H9 (cell line): Measurements from ENCODE around the gene CEP83. TPM values are rescaled to one million over a fixed set of nuclear protein-coding genes. Genes with fewer than 3 reads are reported as not detected.

Experiments
- DNase-seq: peaks from one replicate; pipeline ENCODE4 v3.0.0-alpha.2; 2017
- H2AFZ ChIP-seq: one replicate; pipeline ENCODE4 v1.6.1; 2013; ENCODE audit warnings: mild to moderate bottlenecking, low read length, control low read depth, moderate library complexity
- H2AK5ac ChIP-seq: 2 replicates; pipeline ENCODE4 v1.6.1; 2013; ENCODE audit warnings: low read length, control low read depth, mixed read lengths; ENCODE audit not compliant: insufficient read length
- H2BK120ac ChIP-seq: one replicate; pipeline ENCODE4 v1.6.1; 2013; ENCODE audit warnings: low read depth, mild to moderate bottlenecking, low read length, control low read depth, inconsistent platforms; ENCODE audit not compliant: poor library complexity, severe bottlenecking
- H2BK12ac ChIP-seq: 2 replicates; pipeline ENCODE4 v1.6.1; 2013; ENCODE audit warnings: low read length, control low read depth, mixed read lengths, low read depth; ENCODE audit not compliant: insufficient read length
- H2BK15ac ChIP-seq: 2 replicates; pipeline ENCODE4 v1.6.1; 2013; ENCODE audit warnings: low read depth, low read length, control low read depth
- H2BK20ac ChIP-seq: one replicate; pipeline ENCODE4 v1.6.1; 2013; ENCODE audit warnings: low read depth, mild to moderate bottlenecking, low read length, control low read depth, inconsistent platforms; ENCODE audit not compliant: poor library complexity, severe bottlenecking
- H2BK5ac ChIP-seq: 2 replicates; pipeline ENCODE4 v1.6.1; 2013; ENCODE audit warnings: low read length, control low read depth, mixed read lengths; ENCODE audit not compliant: insufficient read length
- H3K14ac ChIP-seq: 2 replicates; pipeline ENCODE4 v1.6.1; 2013; ENCODE audit warnings: low read length, control low read depth; ENCODE audit not compliant: insufficient read depth
- H3K18ac ChIP-seq: 2 replicates; pipeline ENCODE4 v1.6.1; 2013; ENCODE audit warnings: low read depth, mild to moderate bottlenecking, mixed read lengths, low read length, control low read depth; ENCODE audit not compliant: insufficient read length
- H3K23ac ChIP-seq: 2 replicates; pipeline ENCODE4 v1.6.1; 2013; ENCODE audit warnings: low read length, control low read depth, mixed read lengths, low read depth; ENCODE audit not compliant: insufficient read length
- H3K23me2 ChIP-seq: 2 replicates; pipeline ENCODE4 v1.6.1; 2013; ENCODE audit warnings: low read depth, mild to moderate bottlenecking, mixed read lengths, low read length, control low read depth; ENCODE audit not compliant: insufficient read length, poor library complexity, severe bottlenecking
- H3K27ac ChIP-seq: 2 replicates; pipeline ENCODE4 v1.5.1; 2013; ENCODE audit warnings: low read length, control low read depth, mixed read lengths, low read depth; ENCODE audit not compliant: insufficient read length
- H3K27me3 ChIP-seq: 2 replicates; pipeline ENCODE4 v1.6.1; 2013; ENCODE audit warnings: low read length, control low read depth, inconsistent platforms; ENCODE audit not compliant: insufficient read depth
- H3K4ac ChIP-seq: 2 replicates; pipeline ENCODE4 v1.6.1; 2013; ENCODE audit warnings: low read depth, mild to moderate bottlenecking, control low read depth, inconsistent platforms, low read length, moderate library complexity
- H3K4me1 ChIP-seq: 2 replicates; pipeline ENCODE4 v1.6.1; 2013; ENCODE audit warnings: low read length, control low read depth, inconsistent platforms; ENCODE audit not compliant: insufficient read depth
- H3K4me2 ChIP-seq: 2 replicates; pipeline ENCODE4 v1.6.1; 2013; ENCODE audit warnings: low read length, control low read depth, mixed read lengths; ENCODE audit not compliant: insufficient read length, insufficient read depth
- H3K56ac ChIP-seq: 2 replicates; pipeline ENCODE4 v1.6.1; 2013; ENCODE audit warnings: low read depth, mild to moderate bottlenecking, mixed read lengths, low read length, control low read depth; ENCODE audit not compliant: insufficient read length
- H3K79me1 ChIP-seq: 2 replicates; pipeline ENCODE4 v1.6.1; 2013; ENCODE audit warnings: low read depth, mild to moderate bottlenecking, moderate library complexity, low read length, control low read depth, inconsistent platforms; ENCODE audit not compliant: insufficient read depth, poor library complexity, severe bottlenecking
- H3K79me2 ChIP-seq: 2 replicates; pipeline ENCODE4 v1.6.1; 2013; ENCODE audit warnings: low read length, control low read depth, inconsistent platforms; ENCODE audit not compliant: insufficient read depth
- H3K9ac ChIP-seq: 2 replicates; pipeline ENCODE4 v1.6.1; 2013; ENCODE audit warnings: low read length, control low read depth, mixed read lengths; ENCODE audit not compliant: insufficient read length; ENCODE audit errors: extremely low read depth
- H3K9me3 ChIP-seq: one replicate; pipeline ENCODE4 v1.6.1; 2013; ENCODE audit warnings: low read depth, low read length, inconsistent platforms; ENCODE audit not compliant: control insufficient read depth
- H3T11ph ChIP-seq: one replicate; pipeline ENCODE4 v1.6.1; 2013; ENCODE audit warnings: mild to moderate bottlenecking, low read length, control low read depth, inconsistent platforms
- H4K20me1 ChIP-seq: one replicate; pipeline ENCODE4 v1.6.1; 2013; ENCODE audit not compliant: control insufficient read depth, insufficient read length, insufficient read depth
- H4K5ac ChIP-seq: 2 replicates; pipeline ENCODE4 v1.6.1; 2013; ENCODE audit warnings: low read depth, mild to moderate bottlenecking, mixed read lengths, low read length, control low read depth; ENCODE audit not compliant: insufficient read length
- H4K8ac ChIP-seq: replicated peaks from 2 replicates; pipeline ENCODE4 v1.6.1; 2013; ENCODE audit warnings: low read length, control low read depth, mixed read lengths, low read depth; ENCODE audit not compliant: insufficient read length
- H4K91ac ChIP-seq: 2 replicates; pipeline ENCODE4 v1.6.1; 2013; ENCODE audit warnings: low read depth, mild to moderate bottlenecking, moderate library complexity, mixed read lengths, low read length, control low read depth; ENCODE audit not compliant: insufficient read length
- H3K27ac Mint-ChIP-seq, 3 experiments: 2 replicates in 2 of 3; 3 replicates in 1 of 3; pipeline ENCODE4 v1.8.0; 2020 to 2021; ENCODE audit warnings: mixed read lengths in 3 of 3, mild to moderate bottlenecking in 1 of 3, moderate library complexity in 1 of 3
- H3K27me3 Mint-ChIP-seq: 2 replicates; pipeline ENCODE4 v1.8.0; 2021; ENCODE audit warnings: low read depth, mild to moderate bottlenecking, moderate library complexity, mixed read lengths
- H3K36me3 Mint-ChIP-seq, 3 experiments: 2 replicates in 2 of 3; 3 replicates in 1 of 3; pipeline ENCODE4 v1.8.0; 2020 to 2021; ENCODE audit warnings: low read depth in 3 of 3, mixed read lengths in 3 of 3; ENCODE audit not compliant: insufficient read depth in 1 of 3
- H3K4me1 Mint-ChIP-seq, 2 experiments: 2 replicates each; pipeline ENCODE4 v1.8.0; 2020; ENCODE audit warnings: mixed read lengths in 2 of 2
- H3K4me3 Mint-ChIP-seq, 2 experiments: 2 replicates in 1 of 2; 3 replicates in 1 of 2; pipeline ENCODE4 v1.8.0; 2020 to 2021; ENCODE audit warnings: mild to moderate bottlenecking in 2 of 2, mixed read lengths in 2 of 2, moderate library complexity in 1 of 2
- H3K9me3 Mint-ChIP-seq, 2 experiments: 2 replicates in 1 of 2; 3 replicates in 1 of 2; pipeline ENCODE4 v1.8.0; 2020; ENCODE audit warnings: mild to moderate bottlenecking in 2 of 2, mixed read lengths in 2 of 2, moderate library complexity in 1 of 2
- CTCF ChIP-seq: fragments of 200-600 bp; sonication (generic); conservative IDR thresholded peaks from 3 replicates; pipeline ENCODE4 v1.8.0; 2021; ENCODE audit warnings: antibody characterized with exemption, mild to moderate bottlenecking
- WGBS: extraction: QIAGEN DNeasy Blood & Tissue Kit; methylation state at CpG from one replicate; pipeline ENCODE4 v1.1.7; 2013; ENCODE audit warnings: missing lambda C conversion rate, low lambda C conversion rate, mixed read lengths; ENCODE audit not compliant: insufficient read length; ENCODE audit errors: extremely low coverage; 5-methylcytosine and 5-hydroxymethylcytosine counted together
- total RNA-seq: library from RNA; stranded (reverse); gene quantifications from 2 replicates; pipeline ENCODE4 v1.2.1, GENCODE V29; 2021

Gene CEP83
- total RNA-seq, 1 experiment from 2014 or later, result 26.5 TPM

- Histone ChIP-seq H3K79me1 (no peaks in the 10 kb centered on the region), H2AFZ (no peak overlapping the region), H4K20me1 (no peaks in the 10 kb centered on the region), H3K27me3 (no peaks in the 10 kb centered on the region), H3K9me3 (no peaks in the 10 kb centered on the region), H2BK15ac (no peak overlapping the region), H3K79me2 (no peaks in the 10 kb centered on the region), H3K56ac (no peak overlapping the region), H3K9ac (no peak overlapping the region), H2BK5ac (no peak overlapping the region), H2BK20ac (no peak overlapping the region), H3K4ac (no peak overlapping the region), H2AK5ac (no peak overlapping the region), H3K4me1 (peaks cover 15% of the 10 kb centered on the region; the same call in 1 of the 2 replicates), H3K18ac (no peak overlapping the region), H3T11ph (no peak overlapping the region), H4K5ac (no peak overlapping the region), H4K91ac (no peak overlapping the region), H3K27ac (no peak overlapping the region), H3K23ac (no peak overlapping the region), H3K14ac (no peak overlapping the region), H4K8ac (no peak overlapping the region), H2BK12ac (no peak overlapping the region), H3K23me2 (no peaks in the 10 kb centered on the region), H3K4me2 (no peak overlapping the region), H2BK120ac (no peak overlapping the region)
- TF ChIP-seq CTCF, result no peak
- peaks cover 6% of the 10 kb centered on the region; the same call in 1 of the 2 replicates for H3K27me3 Mint-ChIP-seq
- peaks cover 0 to 4% (median 2%) of the 10 kb centered on the region in 3 experiments; a peak in 4 of 7 replicates for H3K36me3 Mint-ChIP-seq
- peaks cover 40 to 55% of the 10 kb centered on the region in 2 experiments for H3K4me1 Mint-ChIP-seq
- DNase-seq, result no peak
- no peak overlapping the region for H3K4me3 Mint-ChIP-seq
- peaks cover 0 to 2% of the 10 kb centered on the region in 2 experiments; a peak in 2 of 5 replicates for H3K9me3 Mint-ChIP-seq
- WGBS, result no CpG with 5 or more reads among the region's 2 CpGs
- no peak overlapping the region for H3K27ac Mint-ChIP-seq
Measured at GRCh38 chr12:94258593-94258992, 201.1 kb downstream of the CEP83 start.

Other genes starting within 250 kb of the CEP83 start
- 0.72 and 0.87 TPM in 2 replicates for gene TMCC3, start 190.7 kb upstream of the CEP83 start, total RNA-seq